GM23338 (cell line): ENCODE measurements around the gene PTGIS. TPM values are rescaled to one million over a fixed set of nuclear protein-coding genes. Genes with fewer than 3 reads are reported as not detected.

Experiments used
- ATAC-seq: fragments of 200-7000 bp; cut with Tn5 transposase; 3 replicates; pipeline ENCODE4 v1.9.1; 2020
- DNase-seq: peaks from one replicate; pipeline ENCODE4 v3.0.0-alpha.2; 2015; ENCODE audit warnings: low spot score
- H2AFZ ChIP-seq: fragments of 200-600 bp; sonication (generic); 2 replicates; pipeline ENCODE4 v1.8.0; 2016; ENCODE audit warnings: antibody characterized with exemption, mild to moderate bottlenecking, moderate library complexity
- H3F3A ChIP-seq: fragments of 200-600 bp; sonication (generic); replicated peaks from 2 replicates; pipeline ENCODE4 v1.8.0; 2017; ENCODE audit warnings: antibody characterized with exemption, mixed run types, low read depth
- H3K27ac ChIP-seq: fragments of 200-600 bp; sonication (generic); 2 replicates; pipeline ENCODE4 v1.6.1; 2016; ENCODE audit warnings: low read depth
- H3K27me3 ChIP-seq: fragments of 200-600 bp; sonication (generic); 2 replicates; pipeline ENCODE4 v1.8.0; 2016; ENCODE audit warnings: mild to moderate bottlenecking, mixed run types, moderate library complexity; ENCODE audit not compliant: insufficient read depth
- H3K36me3 ChIP-seq: fragments of 200-600 bp; sonication (generic); 2 replicates; pipeline ENCODE4 v1.8.0; 2016; ENCODE audit warnings: mild to moderate bottlenecking; ENCODE audit not compliant: insufficient read depth
- H3K4me1 ChIP-seq: fragments of 200-600 bp; sonication (generic); 2 replicates; pipeline ENCODE4 v1.8.0; 2016; ENCODE audit warnings: mild to moderate bottlenecking, moderate library complexity; ENCODE audit not compliant: insufficient read depth
- H3K4me2 ChIP-seq: fragments of 200-600 bp; sonication (generic); 2 replicates; pipeline ENCODE4 v1.7.1; 2017; ENCODE audit warnings: mixed run types
- H3K4me3 ChIP-seq: fragments of 200-600 bp; sonication (generic); 2 replicates; pipeline ENCODE4 v1.6.1; 2016; ENCODE audit warnings: mixed run types
- H3K79me2 ChIP-seq: fragments of 200-600 bp; sonication (generic); replicated peaks from 2 replicates; pipeline ENCODE4 v1.8.0; 2017; ENCODE audit warnings: mild to moderate bottlenecking; ENCODE audit not compliant: insufficient read depth
- H3K9me2 ChIP-seq: fragments of 200-600 bp; sonication (generic); 2 replicates; pipeline ENCODE4 v1.8.0; 2017; ENCODE audit not compliant: insufficient read depth
- H4K20me1 ChIP-seq: fragments of 200-600 bp; sonication (generic); replicated peaks from 2 replicates; pipeline ENCODE4 v1.8.0; 2017; ENCODE audit warnings: mild to moderate bottlenecking; ENCODE audit not compliant: insufficient read depth
- H3K27ac Mint-ChIP-seq: 2 replicates; pipeline ENCODE4 v1.8.0; 2020; ENCODE audit warnings: inconsistent platforms, mild to moderate bottlenecking, moderate library complexity, mixed read lengths
- H3K27me3 Mint-ChIP-seq: 3 replicates; pipeline ENCODE4 v1.8.0; 2022; ENCODE audit warnings: low read depth, mild to moderate bottlenecking, moderate library complexity, mixed read lengths, inconsistent platforms; ENCODE audit not compliant: insufficient read depth, poor library complexity
- H3K36me3 Mint-ChIP-seq: 3 replicates; pipeline ENCODE4 v1.8.0; 2021; ENCODE audit warnings: low read depth, mild to moderate bottlenecking, inconsistent platforms, moderate library complexity, mixed read lengths
- H3K4me1 Mint-ChIP-seq: 3 replicates; pipeline ENCODE4 v1.8.0; 2020; ENCODE audit warnings: mild to moderate bottlenecking, inconsistent platforms, mixed read lengths
- H3K4me3 Mint-ChIP-seq: 3 replicates; pipeline ENCODE4 v1.8.0; 2021; ENCODE audit warnings: moderate library complexity, mild to moderate bottlenecking, inconsistent platforms, mixed read lengths
- H3K9me3 Mint-ChIP-seq: 3 replicates; pipeline ENCODE4 v1.8.0; 2020; ENCODE audit warnings: moderate library complexity, mild to moderate bottlenecking, inconsistent platforms, mixed read lengths
- CREB1 ChIP-seq: fragments of 250-450 bp; sonication (Bioruptor Pico); IDR thresholded peaks from 2 replicates; pipeline ENCODE4 v1.5.0; 2020; ENCODE audit warnings: low read depth, mild to moderate bottlenecking, moderate library complexity
- ETS1 ChIP-seq: IDR thresholded peaks from 2 replicates; pipeline ENCODE4 v1.6.1; 2016; ENCODE audit warnings: antibody characterized with exemption
- EZH2 ChIP-seq: fragments of 200-600 bp; sonication (generic); IDR thresholded peaks from one replicate; pipeline ENCODE4 v1.8.0; 2017; ENCODE audit warnings: antibody characterized with exemption, mild to moderate bottlenecking, low read depth; ENCODE audit not compliant: unreplicated experiment
- EZH2phosphoT487 ChIP-seq: fragments of 200-600 bp; sonication (generic); IDR thresholded peaks from one replicate; pipeline ENCODE4 v1.8.1; 2018; ENCODE audit warnings: antibody characterized with exemption; ENCODE audit not compliant: unreplicated experiment
- JUNB ChIP-seq: IDR thresholded peaks from one replicate; pipeline ENCODE4 v1.6.1; 2016; ENCODE audit warnings: antibody characterized with exemption; ENCODE audit not compliant: unreplicated experiment
- NANOG ChIP-seq: IDR thresholded peaks from 2 replicates; pipeline ENCODE4 v1.6.1; 2016; ENCODE audit warnings: antibody characterized with exemption, borderline replicate concordance
- POLR2AphosphoS5 ChIP-seq: IDR thresholded peaks from 2 replicates; pipeline ENCODE4 v1.6.1; 2016; ENCODE audit warnings: antibody characterized with exemption, low read depth
- REST ChIP-seq: IDR thresholded peaks from one replicate; pipeline ENCODE4 v1.6.1; 2018; ENCODE audit warnings: antibody characterized with exemption; ENCODE audit not compliant: unreplicated experiment
- STAT1 ChIP-seq: IDR thresholded peaks from one replicate; pipeline ENCODE4 v1.6.1; 2016; ENCODE audit warnings: antibody characterized with exemption; ENCODE audit not compliant: unreplicated experiment
- ZNF114 ChIP-seq: fragments of 250-450 bp; sonication (Bioruptor Pico); IDR thresholded peaks from 2 replicates; pipeline ENCODE4 v1.5.0; 2020; ENCODE audit warnings: mild to moderate bottlenecking, moderate library complexity
- ZNF331 ChIP-seq: fragments of 250-450 bp; sonication (Bioruptor Pico); IDR thresholded peaks from 2 replicates; pipeline ENCODE4 v1.5.0; 2020; ENCODE audit warnings: low read depth, mild to moderate bottlenecking, moderate library complexity
- ZNF462 ChIP-seq: fragments of 250-450 bp; sonication (Bioruptor Pico); IDR thresholded peaks from 2 replicates; pipeline ENCODE4 v1.5.0; 2020; ENCODE audit warnings: mild to moderate bottlenecking, moderate library complexity
- polyA plus RNA-seq: library from polyadenylated mRNA; unstranded; fragments of >200 nt; fragmentation: Nextera tagmentation; extraction: Ambion mirVana; gene quantifications from 2 replicates; pipeline ENCODE4 v1.2.1, GENCODE V29; 2016
- total RNA-seq: library from RNA; depleted of rRNA; stranded (reverse); fragments of >200 nt; shearing (Covaris generic); gene quantifications from 2 replicates; pipeline ENCODE4 v1.2.3, GENCODE V29; 2014

The PTGIS gene
- total and polyA plus RNA-seq, 2 experiments from 2014 or later = 6.6 to 28.7 TPM

- no peak for TF ChIP-seq EZH2
- TF ChIP-seq ZNF114 = no peak
These were observed 27.4 kb upstream of the PTGIS start (continued) for GRCh38 chr20:49595346-49595745.

GRCh38 chr20:49594931-49595315, 27.0 kb upstream of the PTGIS start:
- H4K20me1 ChIP-seq = no peaks in the 10 kb centered on the region
- no peak overlapping the region for H3K27ac ChIP-seq
- H3K4me1 ChIP-seq = no peaks in the 10 kb centered on the region
- no peaks in the 10 kb centered on the region for H3K9me3 Mint-ChIP-seq
- H3K4me3 Mint-ChIP-seq = no peak overlapping the region
- H3K27me3 Mint-ChIP-seq = peaks cover 6% of the 10 kb centered on the region
- H3K9me2 ChIP-seq = no peaks in the 10 kb centered on the region
- DNase-seq (no peak), ATAC-seq (no peak)
- no peaks in the 10 kb centered on the region for H3K36me3 Mint-ChIP-seq
- no peak overlapping the region for H2AFZ ChIP-seq
- H3K4me2 ChIP-seq = no peak overlapping the region
- no peak overlapping the region for H3K27ac Mint-ChIP-seq
- no peaks in the 10 kb centered on the region for H3K36me3 ChIP-seq
- H3K79me2 ChIP-seq = no peaks in the 10 kb centered on the region
- peaks cover 5% of the 10 kb centered on the region for H3K4me1 Mint-ChIP-seq
- H3F3A ChIP-seq = no peaks in the 10 kb centered on the region
- TF ChIP-seq ZNF462 (CRISPR knock-in tag) = no peak
- no peak for TF ChIP-seq EZH2
- no peak for TF ChIP-seq CREB1
- TF ChIP-seq JUNB = no peak
- TF ChIP-seq POLR2AphosphoS5 = no peak
- TF ChIP-seq STAT1 = no peak
- no peak for TF ChIP-seq ZNF331
- no peak for TF ChIP-seq NANOG
- TF ChIP-seq ETS1 = no peak
- TF ChIP-seq REST = no peak
- TF ChIP-seq EZH2phosphoT487 = no peak
- H3K4me3 ChIP-seq = no peak overlapping the region
- H3K27me3 ChIP-seq = no peaks in the 10 kb centered on the region
